Superior temporal gyrus (tissue), 1 donor: ENCODE measurements around the gene B4GALT4.
"Not testable (repeated sequence)": the region's sequence is repeated elsewhere in the genome, so short reads cannot be mapped to it uniquely, and the experiment has no call there.

Experiments
- DNase-seq: peaks from one replicate; pipeline ENCODE4 v3.0.0-alpha.2; 2016; ENCODE audit errors: extremely low spot score

B4GALT4 gene, protein sequence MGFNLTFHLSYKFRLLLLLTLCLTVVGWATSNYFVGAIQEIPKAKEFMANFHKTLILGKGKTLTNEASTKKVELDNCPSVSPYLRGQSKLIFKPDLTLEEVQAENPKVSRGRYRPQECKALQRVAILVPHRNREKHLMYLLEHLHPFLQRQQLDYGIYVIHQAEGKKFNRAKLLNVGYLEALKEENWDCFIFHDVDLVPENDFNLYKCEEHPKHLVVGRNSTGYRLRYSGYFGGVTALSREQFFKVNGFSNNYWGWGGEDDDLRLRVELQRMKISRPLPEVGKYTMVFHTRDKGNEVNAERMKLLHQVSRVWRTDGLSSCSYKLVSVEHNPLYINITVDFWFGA

DNA sequence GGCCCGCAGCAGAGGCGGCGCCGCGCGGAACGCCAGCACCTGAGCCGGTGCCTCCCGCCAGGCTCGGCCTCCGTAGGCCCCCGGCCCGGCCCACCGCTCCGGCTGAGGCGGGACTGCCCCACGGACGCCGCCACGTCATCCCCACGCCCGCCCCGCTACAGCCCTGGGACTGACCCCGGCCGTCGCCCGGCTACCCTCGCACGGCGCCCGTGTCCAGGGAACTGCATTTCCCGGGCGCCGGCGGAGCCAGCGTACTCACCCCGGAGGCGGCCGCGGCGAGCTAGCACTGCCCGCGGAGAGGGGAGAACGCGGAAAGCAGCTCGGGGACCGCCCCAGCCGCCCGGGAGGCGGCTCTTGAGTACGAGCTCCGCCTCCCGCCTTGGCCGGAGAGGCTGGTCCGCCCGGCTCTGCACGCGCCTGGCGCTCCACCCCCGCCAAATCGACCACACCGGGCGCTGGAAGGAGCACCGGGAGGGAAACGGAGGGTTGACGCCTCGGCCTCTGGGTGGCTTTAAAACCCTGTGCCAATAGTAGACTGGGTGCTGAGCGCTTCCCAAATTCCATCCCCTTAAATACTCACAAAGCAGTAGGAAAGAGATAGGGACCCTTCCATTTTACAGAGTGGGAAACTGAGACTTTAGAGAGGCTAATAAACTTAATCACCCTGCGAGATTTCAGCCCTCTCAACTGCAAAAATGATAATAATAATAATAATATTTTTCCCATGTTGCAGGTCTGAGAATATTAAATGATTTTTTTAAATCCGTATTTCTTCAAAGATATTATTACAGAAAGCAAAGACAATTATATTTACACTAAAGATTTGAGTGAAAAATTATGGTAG, at the start of gene B4GALT4:
Gene B4GALT4 (minus strand): TSS at position 288 of the 844 bp plus-strand sequence. CDS start 10,779 bp downstream, outside the sequence.
- DNase-seq = peak; percentile 78

DNA sequence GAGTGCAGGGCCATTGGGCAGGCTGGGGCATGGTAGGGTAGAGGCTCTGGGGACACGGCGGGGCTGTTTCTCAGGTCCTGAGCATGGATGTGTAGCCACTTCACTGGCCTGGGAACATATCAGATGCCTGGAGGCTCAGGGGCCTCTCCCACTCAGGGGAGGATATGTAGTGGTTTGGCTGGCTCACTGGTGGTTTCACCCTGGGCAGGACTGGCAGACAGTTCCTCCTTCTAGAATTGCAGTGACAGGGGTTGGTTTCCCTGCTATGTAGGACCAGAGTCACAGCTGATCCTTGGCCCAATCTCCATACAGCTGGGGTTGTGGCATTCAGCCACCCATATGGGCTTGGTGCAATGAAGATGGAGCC, 48.7 kb upstream of the B4GALT4 start:
- no peak for DNase-seq

GRCh38 chr3:119288669-119289403, 48.2 kb upstream of the B4GALT4 start:
- DNase-seq = no peak

- DNase-seq = peak; percentile 28
These were observed 39.0 kb upstream of the B4GALT4 start for GRCh38 chr3:119279584-119280243.

GRCh38 chr3:119279101-119279554, 38.5 kb upstream of the B4GALT4 start:
- peak; percentile 24 for DNase-seq

DNA sequence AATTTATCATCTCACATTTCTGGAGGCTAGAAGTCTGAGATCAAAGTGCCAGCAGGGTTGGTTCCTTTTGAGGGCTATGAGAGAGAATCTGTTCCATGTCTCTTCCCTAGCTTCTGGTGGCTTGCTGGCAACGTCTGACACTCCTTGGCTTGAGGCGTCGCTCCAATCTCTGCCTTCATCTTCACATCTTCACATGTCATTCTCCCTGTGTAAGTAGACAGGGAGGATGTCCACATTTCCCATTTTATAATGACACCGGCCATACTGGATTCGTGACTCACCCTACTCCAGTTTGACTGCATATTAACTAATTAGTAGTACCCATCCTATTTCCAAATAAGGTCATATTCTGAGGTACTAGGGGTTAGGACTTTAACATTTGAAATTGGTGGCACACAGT, 36.0 kb upstream of the B4GALT4 start:
- DNase-seq = no peak

DNA sequence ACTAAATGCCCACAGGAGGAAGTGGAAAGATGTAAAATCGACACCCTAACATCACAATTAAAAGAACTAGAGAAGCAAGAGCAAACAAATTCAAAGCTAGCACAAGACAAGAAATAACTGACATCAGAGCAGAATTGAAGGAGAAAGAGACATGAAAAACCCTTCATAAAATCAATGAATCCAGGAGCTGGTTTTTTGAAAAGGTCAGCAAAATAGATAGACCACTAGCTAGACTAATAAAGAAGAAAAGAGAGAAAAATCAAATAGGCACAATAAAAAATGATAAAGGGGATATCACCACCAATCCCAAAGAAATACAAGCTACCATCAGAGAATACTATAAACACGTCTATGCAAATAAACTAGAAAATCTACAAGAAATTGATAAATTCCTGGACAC, 29.5 kb upstream of the B4GALT4 start:
- DNase-seq = not testable (repeated sequence)

GRCh38 chr3:119261055-119261454, 20.4 kb upstream of the B4GALT4 start:
- no peak for DNase-seq

- no peak for DNase-seq
These were observed 19.1 kb upstream of the B4GALT4 start for GRCh38 chr3:119259821-119260220.

GRCh38 chr3:119258915-119259314, 18.2 kb upstream of the B4GALT4 start:
- no peak for DNase-seq

DNA sequence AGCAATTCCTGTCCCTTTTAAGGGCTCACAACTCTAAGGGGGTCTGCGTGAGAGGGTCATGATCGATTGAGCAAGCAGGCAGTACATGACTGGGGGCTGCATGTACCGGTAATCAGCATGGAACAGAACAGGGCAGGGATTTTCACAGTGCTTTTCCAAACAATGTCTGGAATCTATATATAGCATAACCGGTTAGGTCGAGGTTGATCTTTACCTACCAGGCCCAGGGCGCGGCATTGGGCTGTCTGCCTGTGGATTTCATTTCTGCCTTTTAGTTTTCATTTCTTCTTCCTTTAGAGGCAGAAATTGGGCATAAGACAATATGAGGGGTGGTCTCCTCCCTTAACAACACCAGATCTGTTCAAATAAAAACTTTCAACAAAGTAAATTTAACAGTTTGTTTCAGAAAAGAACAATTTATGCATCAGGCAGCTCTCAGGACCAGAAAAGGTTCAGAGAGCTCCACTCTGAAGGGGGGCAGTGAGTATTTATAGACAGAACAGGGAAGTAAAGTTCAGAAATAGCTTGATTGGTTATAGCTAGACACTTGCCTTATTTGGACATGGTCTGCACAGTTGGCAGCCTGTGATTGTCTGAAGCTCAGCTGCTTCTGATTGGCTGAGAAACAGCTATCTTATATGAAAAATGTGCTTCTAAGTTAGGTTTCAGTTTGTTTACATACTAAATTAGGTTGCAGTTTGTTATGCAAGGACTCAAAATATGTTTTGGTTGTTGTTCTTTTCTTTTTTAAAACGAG, 17.2 kb upstream of the B4GALT4 start:
- DNase-seq = no peak

DNA sequence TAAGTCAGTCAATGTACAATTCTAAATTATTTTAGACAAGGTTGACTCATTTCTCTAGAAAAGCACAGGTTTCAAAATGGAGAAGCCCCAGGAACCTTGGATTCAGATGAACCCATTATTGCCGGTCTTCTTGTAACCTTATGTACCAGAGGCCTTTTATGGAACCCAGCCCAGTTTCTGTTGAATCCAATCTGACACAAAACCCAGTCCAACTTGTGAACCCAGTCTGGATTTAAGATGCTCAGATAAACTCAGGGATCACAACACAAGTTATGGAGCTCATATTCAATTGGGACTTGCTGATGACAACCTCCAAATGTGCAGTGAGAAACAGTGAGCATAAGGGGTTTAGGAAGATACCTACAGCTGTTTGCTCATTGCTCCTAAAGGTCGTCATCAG, 16.4 kb upstream of the B4GALT4 start:
- DNase-seq = no peak

- no peak for DNase-seq
These were observed 14.5 kb upstream of the B4GALT4 start for GRCh38 chr3:119255214-119255613.

GRCh38 chr3:119245778-119246177, 5.1 kb upstream of the B4GALT4 start:
- no peak for DNase-seq

DNA sequence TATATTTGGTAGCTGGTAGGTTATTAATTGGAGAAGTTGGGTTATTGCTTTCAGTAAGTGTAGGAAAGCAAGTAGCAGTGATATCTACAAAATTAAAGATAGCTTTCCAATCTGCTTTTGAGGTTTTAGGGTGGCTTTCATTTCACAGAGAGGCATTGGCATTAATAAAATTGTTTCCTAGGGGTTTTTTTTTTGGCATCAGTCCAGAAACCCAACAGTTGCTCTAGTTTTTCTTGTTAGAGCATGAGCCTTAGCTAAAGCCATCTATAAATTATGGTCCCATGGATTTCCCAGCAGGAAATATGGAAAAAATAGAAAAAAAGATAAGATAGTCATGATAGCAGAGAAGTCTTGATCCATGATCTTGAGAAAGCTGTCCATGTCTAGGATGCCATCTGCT, 3.0 kb upstream of the B4GALT4 start:
- no peak for DNase-seq

GRCh38 chr3:119243058-119243529, 2.4 kb upstream of the B4GALT4 start:
- not testable (repeated sequence) for DNase-seq

DNA sequence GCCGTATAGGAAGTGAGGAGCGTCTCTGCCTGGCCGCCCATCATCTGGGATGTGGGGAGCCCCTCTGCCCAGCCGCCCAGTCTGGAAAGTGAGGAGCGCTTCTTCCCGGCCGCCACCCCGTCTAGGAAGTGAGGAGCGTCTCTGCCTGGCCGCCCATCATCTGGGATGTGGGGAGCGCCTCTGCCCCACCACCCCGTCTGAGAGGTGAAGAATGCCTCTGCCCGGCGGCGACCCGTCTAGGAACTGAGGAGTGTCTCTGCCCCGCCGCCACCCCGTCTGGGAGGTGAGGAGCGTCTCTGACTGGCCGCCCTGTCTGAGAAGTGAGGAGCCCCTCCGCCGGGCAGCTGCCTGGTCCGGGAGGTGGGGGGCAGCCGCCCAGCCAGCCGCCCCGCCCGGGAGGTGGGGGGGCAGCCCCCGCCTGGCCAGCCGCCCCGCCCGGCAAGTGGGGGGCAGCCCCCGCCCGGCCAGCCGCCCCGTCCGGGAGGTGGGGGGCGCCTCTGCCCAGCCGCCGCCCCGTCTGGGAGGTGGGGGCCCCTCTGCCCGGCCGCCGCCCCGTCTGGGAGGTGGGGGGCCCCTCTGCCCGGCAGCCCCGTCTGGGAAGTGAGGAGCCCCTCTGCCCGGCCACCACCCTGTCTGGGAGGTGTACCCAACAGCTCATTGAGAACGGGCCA, 1.8 kb upstream of the B4GALT4 start:
- not testable (repeated sequence) for DNase-seq

DNA sequence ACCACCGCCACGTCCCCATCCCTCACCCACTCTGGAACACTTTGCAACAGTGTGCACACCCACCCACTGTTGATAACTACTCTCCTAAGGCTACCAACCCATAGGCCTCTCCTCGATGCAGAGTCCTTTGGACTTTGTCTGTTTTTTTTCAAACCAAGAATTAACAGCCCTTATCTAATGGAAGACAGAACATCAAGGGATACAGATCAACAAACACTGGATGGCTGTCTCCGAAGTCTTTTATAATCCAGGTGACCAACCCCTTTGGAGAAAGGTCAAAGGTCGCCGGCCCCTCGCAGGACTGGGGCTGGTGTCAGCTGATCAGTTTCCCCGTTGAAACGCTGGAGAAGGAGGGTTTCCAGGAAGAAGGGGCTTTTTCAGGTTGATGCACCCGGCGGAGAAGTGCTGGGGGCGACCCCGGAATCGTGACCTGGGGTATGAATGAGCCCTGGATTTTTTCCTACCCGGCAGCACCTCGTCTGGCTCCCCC, 532 bp downstream of the B4GALT4 start:
- no peak for DNase-seq

DNA sequence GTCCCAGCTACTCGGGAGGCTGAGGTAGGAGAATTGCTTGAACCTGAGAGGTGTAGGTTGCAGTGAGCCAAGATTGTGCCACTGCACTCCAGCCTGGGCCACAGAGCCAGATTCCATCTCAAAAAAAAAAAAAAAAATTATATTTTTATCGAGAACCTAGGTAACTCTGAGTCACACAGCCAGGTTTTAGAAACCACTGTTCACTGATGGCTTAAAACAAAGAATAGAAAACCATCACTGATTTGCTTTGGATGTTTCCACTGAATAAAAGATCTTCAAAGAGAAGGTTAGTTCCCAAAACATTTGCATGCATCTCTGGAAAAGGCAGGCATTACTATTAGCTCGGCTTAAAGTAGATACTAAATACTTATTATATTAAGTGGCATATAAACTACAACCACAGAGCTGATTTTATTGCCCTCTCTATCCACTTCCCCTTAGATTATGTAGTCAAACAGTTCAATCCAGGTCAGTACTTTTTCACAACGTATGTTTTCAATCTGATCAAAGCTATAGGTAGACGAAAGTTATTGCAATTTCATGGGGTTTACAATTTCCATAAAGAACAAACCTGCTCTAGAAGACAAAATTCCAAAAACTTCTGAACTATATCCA, 1.4 kb downstream of the B4GALT4 start:
- peak; percentile 56 for DNase-seq

- DNase-seq = no peak
These were observed 2.3 kb downstream of the B4GALT4 start for GRCh38 chr3:119238363-119238762.
